GM10266 (cell line): Measurements from ENCODE around the gene ARFGAP2.
"Not testable (repeated sequence)": the region's sequence is repeated elsewhere in the genome, so short reads cannot be mapped to it uniquely, and the experiment has no call there.

ENCODE experiments used
- DNase-seq: peaks from one replicate; pipeline ENCODE4 v3.0.0; 2012; ENCODE audit errors: extremely low spot score
- TF ChIP-seq, protein P1 (sequence below): IDR thresholded peaks from 2 replicates; pipeline ENCODE4 v1.5.1; 2012; ENCODE audit warnings: mild to moderate bottlenecking, low read depth; ENCODE audit not compliant: control insufficient read depth, insufficient read depth; ENCODE audit errors: missing control alignments

ARFGAP2 gene

DNA sequence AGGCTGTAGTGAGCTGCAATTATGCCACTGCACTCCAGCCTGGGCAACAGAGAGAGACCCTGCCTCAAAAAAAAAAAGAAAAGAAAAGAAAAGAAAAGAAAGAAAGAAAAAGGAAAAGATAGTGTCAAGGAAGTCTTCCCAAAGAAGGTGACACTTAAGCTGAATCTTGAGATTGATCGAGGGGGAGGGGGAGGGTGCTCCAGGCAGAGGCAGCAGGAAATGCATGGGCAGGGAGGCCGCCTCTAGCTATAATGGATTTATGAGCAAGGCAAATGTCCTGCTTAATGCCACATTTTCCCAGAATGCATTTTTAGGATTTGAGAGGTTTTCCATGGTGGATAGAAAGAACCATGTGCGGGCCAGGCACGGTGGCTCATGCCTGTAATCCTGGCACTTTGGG lies 24.3 kb upstream of the ARFGAP2 start:
- no peak for DNase-seq
- TF ChIP-seq, protein P1, sequence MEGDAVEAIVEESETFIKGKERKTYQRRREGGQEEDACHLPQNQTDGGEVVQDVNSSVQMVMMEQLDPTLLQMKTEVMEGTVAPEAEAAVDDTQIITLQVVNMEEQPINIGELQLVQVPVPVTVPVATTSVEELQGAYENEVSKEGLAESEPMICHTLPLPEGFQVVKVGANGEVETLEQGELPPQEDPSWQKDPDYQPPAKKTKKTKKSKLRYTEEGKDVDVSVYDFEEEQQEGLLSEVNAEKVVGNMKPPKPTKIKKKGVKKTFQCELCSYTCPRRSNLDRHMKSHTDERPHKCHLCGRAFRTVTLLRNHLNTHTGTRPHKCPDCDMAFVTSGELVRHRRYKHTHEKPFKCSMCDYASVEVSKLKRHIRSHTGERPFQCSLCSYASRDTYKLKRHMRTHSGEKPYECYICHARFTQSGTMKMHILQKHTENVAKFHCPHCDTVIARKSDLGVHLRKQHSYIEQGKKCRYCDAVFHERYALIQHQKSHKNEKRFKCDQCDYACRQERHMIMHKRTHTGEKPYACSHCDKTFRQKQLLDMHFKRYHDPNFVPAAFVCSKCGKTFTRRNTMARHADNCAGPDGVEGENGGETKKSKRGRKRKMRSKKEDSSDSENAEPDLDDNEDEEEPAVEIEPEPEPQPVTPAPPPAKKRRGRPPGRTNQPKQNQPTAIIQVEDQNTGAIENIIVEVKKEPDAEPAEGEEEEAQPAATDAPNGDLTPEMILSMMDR, result no peak

DNA sequence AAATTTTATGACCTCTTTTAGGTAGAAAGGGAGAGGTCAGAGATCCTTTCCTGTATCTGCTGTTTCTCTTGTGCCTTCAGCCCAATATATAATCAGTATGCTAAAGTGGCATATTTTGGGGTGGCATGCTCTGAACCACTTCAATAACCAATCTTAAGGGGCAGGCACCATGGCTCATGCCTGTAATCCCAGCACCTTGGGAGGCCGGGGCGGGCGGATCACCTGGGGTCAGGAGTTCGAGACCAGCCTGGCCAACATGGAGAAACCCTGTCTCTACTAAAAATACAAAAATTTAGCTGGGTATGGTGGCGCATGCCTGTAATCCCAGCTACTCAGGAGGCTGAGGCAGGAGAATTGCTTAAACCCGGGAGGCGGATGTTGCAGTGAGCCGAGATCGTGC lies 21.5 kb upstream of the ARFGAP2 start:
- DNase-seq, result not testable (repeated sequence)

DNA sequence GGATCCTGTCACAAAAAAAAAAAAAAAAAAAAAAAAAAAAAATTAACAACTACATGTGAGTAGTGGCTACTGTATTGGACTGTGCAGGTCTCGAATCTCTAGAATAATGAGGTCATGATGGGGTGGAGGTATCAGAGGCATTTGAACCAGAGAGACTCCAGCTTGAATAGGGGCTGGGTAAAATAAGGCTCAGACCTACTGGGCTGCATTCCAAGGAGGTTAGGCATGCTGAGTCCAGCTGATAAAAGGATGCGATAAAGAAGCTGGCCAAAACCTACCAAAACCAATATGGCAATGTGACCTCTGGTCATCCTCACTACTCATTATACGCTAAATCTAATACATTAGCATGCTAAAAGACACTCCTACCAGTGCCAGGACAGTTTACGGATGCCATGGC lies 15.4 kb upstream of the ARFGAP2 start:
- TF ChIP-seq, protein P1, result no peak

DNA sequence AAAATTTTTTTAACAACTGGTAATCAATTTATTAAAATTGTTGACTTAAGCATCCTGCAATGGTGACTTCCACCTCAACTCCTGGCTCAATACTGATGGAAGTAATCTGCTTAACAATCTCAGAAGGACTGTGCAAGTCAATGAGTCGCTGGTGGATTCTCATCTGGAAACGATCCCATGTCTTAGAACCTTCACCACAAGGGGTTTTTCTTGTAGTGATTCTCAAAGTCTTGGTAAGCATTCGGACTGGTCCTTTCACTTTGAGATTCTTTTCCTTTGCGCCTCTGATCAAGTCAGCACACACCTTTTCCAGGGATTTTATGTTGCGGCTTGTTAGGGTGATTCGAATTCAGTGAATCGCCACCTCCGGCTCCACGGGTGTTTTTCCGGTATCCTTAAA lies 14.5 kb upstream of the ARFGAP2 start:
- DNase-seq, result not testable (repeated sequence)

More for the DNA sequence above, 15.4 kb upstream of the ARFGAP2 start:
- no peak for DNase-seq

DNA sequence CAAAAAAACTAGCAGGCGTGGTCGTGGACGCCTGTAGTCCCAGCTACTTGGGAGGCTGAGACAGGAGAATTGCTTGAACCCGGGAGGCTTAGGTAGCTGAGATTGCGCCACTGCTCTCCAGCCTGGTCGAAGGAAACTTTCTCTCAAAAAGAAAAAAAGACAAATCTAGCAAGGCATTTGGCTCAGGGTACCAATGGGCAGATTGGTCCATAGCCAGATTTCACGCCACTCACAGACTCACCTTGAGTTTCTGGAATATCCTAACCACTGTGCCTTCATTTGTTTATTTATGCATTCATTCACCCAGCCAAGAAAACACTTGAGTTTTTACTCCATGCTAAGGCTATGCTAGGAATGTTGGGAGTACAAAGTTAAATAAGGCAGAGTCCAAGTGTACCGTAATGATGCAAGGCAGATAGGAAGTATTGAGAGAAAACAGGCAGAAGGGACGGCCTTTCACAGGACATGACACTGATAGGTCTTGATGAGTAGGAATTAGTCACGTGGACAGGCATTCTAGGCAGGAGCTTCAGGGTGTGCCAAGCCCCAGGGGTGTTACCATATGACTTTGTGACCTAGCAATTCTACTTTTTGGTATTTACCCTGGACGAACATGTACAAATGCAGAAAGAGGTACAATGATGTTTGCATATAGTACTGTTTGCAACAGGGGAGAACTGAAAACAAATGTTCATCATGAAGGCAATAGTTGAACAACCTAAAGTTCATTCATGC lies 12.6 kb upstream of the ARFGAP2 start:
- no peak for DNase-seq
- TF ChIP-seq, protein P1, result no peak

DNA sequence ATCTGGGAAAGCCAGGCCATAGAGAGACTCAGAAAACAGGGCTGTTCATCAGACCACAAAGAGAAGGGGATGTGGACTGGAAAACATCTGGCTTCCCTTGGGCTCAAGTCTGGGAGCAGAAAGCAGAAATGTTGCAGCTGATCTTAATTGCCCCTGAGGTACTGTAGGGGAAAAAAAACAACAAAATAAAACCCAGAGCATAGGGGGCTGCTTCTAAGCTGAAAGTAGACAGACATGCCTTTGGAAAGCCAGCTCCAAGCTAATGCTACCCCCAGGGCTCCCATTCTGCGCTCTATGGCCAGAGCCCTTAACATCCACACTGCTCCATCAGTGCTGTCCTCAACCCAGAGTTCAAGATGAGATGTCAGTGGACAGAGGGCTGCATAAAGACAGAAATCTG lies 11.6 kb upstream of the ARFGAP2 start:
- TF ChIP-seq, protein P1, result no peak
- no peak for DNase-seq

DNA sequence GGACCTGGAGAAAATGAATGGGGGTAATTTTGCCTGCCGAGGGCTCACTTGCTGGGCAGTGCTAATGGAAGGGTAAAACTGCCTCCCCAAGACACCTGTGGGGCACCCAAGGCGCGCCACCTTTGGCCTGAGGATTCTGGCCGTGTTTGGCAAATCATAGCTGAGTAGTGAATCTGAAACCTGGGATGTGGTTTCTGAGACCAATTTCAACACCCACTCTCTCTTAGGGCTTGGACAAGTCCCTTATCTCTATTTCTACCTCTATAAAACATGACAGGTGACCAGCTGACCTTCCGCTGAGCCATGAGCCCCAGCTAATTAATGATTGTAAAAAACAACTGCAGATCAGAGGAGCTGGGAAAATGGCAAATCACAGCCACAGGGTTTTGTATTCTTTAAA lies 11.0 kb upstream of the ARFGAP2 start:
- TF ChIP-seq, protein P1, result no peak
- DNase-seq, result no peak

DNA sequence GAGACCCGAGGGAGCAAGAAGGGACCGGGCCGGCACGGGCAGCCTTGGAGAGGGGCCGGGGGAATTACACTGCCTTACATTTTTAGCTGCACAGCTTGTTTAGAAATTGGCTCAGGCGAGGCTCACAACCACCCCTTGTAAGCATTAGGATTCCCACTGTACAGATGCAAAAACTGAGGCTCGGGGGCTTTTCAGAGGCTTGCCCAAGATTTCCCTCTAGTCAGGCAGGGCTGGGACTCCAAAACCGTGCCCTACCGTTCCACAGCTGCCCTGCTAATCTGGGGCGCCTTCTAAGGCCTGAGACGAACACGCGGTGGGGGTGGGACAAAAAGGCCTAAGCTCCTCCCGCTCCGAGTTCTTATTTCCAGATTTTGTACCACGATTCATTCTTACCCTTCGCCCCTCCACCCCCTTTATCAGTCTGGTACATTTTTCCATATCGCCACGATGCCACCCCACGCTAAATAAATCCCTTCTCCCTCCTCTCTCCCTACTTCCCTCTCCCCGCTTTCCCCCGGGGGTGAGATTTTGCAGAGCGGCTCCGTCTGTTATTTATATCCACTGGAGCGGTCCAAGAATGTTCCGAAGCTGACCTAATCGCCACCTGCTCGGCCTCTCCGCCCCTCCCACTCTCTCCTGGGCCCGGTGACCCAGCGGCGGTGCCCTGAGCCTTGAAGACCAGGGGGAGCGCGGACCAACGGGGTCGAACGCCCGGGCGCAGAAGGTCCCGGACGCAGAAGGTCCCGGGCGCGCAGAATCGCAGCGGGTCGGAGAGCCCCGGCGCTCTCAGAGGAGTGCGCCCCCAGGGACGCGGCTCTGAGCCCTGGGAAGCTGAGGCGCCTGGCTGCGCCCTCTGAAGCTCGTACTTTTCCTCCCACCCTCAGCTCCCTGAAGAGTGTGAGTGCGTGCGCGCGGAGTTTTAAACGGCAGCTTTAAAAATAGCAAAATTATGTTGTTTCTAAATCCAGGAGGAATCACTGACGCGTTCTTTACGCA lies 10.3 kb upstream of the ARFGAP2 start:
- peak; percentile 67 for DNase-seq
- TF ChIP-seq, protein P1, result no peak
